DOHH2 (cell line): ENCODE data around the gene CAPN14.
A peak's percentile ranks its signal among the peaks of the same experiment; 100 is the strongest.

Experiments
- H3F3A ChIP-seq: fragments of 200-600 bp; sonication (generic), shearing (Covaris generic); 2 replicates; pipeline ENCODE4 v1.6.0; 2016; ENCODE audit warnings: antibody characterized with exemption, mild to moderate bottlenecking; ENCODE audit not compliant: control insufficient read depth, insufficient read depth
- H3K27ac ChIP-seq: fragments of 200-600 bp; sonication (generic); 2 replicates; pipeline ENCODE4 v1.5.1; 2014; ENCODE audit warnings: low read depth, mild to moderate bottlenecking, low read length, moderate library complexity
- H3K27me3 ChIP-seq: fragments of 200-600 bp; sonication (generic); 2 replicates; pipeline ENCODE4 v1.6.1; 2014; ENCODE audit warnings: mild to moderate bottlenecking, low read length, mixed read lengths; ENCODE audit not compliant: control insufficient read depth
- H3K36me3 ChIP-seq: fragments of 200-600 bp; sonication (generic); 2 replicates; pipeline ENCODE4 v1.6.1; 2014; ENCODE audit warnings: mild to moderate bottlenecking, low read length, moderate library complexity, mixed read lengths; ENCODE audit not compliant: control insufficient read depth
- H3K4me1 ChIP-seq: fragments of 200-600 bp; sonication (generic); 2 replicates; pipeline ENCODE4 v1.6.1; 2014; ENCODE audit warnings: mild to moderate bottlenecking, low read length, mixed read lengths; ENCODE audit not compliant: control insufficient read depth
- H3K4me2 ChIP-seq: fragments of 200-600 bp; sonication (generic); 2 replicates; pipeline ENCODE4 v1.6.0; 2014; ENCODE audit warnings: mild to moderate bottlenecking, low read length, moderate library complexity
- H3K4me3 ChIP-seq: fragments of 200-600 bp; sonication (generic); 2 replicates; pipeline ENCODE4 v1.5.1; 2014; ENCODE audit warnings: mild to moderate bottlenecking, low read length, mixed read lengths
- H3K79me2 ChIP-seq: fragments of 200-600 bp; sonication (generic); 2 replicates; pipeline ENCODE4 v1.6.1; 2014; ENCODE audit warnings: mild to moderate bottlenecking, low read length, mixed read lengths; ENCODE audit not compliant: control insufficient read depth
- H3K9me2 ChIP-seq: fragments of 200-600 bp; sonication (generic); replicated peaks from 2 replicates; pipeline ENCODE4 v1.6.1; 2014; ENCODE audit warnings: mild to moderate bottlenecking, low read length, mixed read lengths; ENCODE audit not compliant: control insufficient read depth
- H3K9me3 ChIP-seq: fragments of 200-600 bp; sonication (generic); 2 replicates; pipeline ENCODE4 v1.6.1; 2014; ENCODE audit warnings: antibody characterized with exemption, low read length, mixed read lengths; ENCODE audit not compliant: control insufficient read depth, insufficient read depth
- H4K20me1 ChIP-seq: fragments of 200-600 bp; sonication (generic); 2 replicates; pipeline ENCODE4 v1.6.0; 2014; ENCODE audit warnings: low read depth, mild to moderate bottlenecking, antibody characterized with exemption, low read length, moderate library complexity; ENCODE audit not compliant: control insufficient read depth, insufficient read depth
- EZH2phosphoT487 ChIP-seq: fragments of 200-600 bp; sonication (generic); IDR thresholded peaks from 2 replicates; pipeline ENCODE4 v1.6.1; 2017; ENCODE audit warnings: borderline replicate concordance, mild to moderate bottlenecking, antibody characterized with exemption, low read length, moderate library complexity, mixed read lengths
- TF ChIP-seq, protein P1 (sequence below): fragments of 200-600 bp; sonication (generic); IDR thresholded peaks from one replicate; pipeline ENCODE4 v1.5.1; 2014; ENCODE audit warnings: antibody characterized with exemption, mild to moderate bottlenecking, low read depth, low read length; ENCODE audit not compliant: poor library complexity, severe bottlenecking

CAPN14 gene

DNA sequence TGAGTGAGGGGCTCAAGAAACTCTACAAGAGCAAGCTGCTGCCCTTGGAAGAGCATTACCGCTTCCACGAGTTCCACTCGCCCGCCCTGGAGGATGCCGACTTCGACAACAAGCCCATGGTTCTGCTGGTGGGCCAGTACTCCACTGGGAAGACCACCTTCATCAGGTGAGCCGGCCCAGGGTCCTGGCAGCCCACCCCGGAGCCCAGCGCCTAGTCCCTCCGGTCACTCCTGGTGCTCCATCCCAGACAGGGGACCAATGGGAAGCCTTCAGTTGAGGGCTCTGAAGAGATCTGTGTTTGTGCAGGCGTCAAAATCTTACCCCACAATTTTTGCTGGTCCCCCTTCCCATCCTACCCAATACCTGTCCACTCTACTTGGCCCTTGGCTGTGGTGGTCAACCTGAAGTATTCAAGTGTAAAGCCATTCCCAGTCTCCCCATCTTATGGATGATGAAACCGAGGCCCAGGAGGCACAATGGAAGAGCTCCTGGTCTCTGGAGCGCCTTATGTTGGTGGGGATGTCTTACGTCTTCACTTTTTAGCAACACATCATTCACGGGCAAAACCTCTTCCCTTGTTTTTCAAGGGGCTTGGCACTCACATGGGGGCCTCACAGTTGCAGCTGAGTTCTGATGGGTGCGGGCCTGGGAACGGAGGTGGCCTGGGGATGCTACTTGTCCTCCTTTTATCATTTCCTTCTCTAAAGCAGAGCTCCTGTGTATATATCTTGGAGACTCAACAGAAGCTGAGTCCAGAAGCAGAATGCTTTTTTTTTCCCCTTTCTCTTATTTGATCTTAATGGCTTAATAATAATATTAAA lies 17.6 kb upstream of the CAPN14 start:
- TF ChIP-seq, protein P1, sequence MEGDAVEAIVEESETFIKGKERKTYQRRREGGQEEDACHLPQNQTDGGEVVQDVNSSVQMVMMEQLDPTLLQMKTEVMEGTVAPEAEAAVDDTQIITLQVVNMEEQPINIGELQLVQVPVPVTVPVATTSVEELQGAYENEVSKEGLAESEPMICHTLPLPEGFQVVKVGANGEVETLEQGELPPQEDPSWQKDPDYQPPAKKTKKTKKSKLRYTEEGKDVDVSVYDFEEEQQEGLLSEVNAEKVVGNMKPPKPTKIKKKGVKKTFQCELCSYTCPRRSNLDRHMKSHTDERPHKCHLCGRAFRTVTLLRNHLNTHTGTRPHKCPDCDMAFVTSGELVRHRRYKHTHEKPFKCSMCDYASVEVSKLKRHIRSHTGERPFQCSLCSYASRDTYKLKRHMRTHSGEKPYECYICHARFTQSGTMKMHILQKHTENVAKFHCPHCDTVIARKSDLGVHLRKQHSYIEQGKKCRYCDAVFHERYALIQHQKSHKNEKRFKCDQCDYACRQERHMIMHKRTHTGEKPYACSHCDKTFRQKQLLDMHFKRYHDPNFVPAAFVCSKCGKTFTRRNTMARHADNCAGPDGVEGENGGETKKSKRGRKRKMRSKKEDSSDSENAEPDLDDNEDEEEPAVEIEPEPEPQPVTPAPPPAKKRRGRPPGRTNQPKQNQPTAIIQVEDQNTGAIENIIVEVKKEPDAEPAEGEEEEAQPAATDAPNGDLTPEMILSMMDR: no peak
- TF ChIP-seq EZH2phosphoT487: no peak
- H3K27me3 ChIP-seq: peaks cover 28% of the 10 kb centered on the region
- no peaks in the 10 kb centered on the region for H3K36me3 ChIP-seq
- H3K4me3 ChIP-seq: no peak overlapping the region
- no peaks in the 10 kb centered on the region for H3K9me3 ChIP-seq
- no peaks in the 10 kb centered on the region for H3K9me2 ChIP-seq
- H3F3A ChIP-seq: 0 out of 2 replicates have a peak, but pooled peaks cover 2% of the 10 kb centered on the region
- H3K4me1 ChIP-seq: peaks cover 13% of the 10 kb centered on the region
- no peak overlapping the region for H3K27ac ChIP-seq
- no peaks in the 10 kb centered on the region for H3K79me2 ChIP-seq
- no peak overlapping the region for H3K4me2 ChIP-seq
- no peaks in the 10 kb centered on the region for H4K20me1 ChIP-seq

DNA sequence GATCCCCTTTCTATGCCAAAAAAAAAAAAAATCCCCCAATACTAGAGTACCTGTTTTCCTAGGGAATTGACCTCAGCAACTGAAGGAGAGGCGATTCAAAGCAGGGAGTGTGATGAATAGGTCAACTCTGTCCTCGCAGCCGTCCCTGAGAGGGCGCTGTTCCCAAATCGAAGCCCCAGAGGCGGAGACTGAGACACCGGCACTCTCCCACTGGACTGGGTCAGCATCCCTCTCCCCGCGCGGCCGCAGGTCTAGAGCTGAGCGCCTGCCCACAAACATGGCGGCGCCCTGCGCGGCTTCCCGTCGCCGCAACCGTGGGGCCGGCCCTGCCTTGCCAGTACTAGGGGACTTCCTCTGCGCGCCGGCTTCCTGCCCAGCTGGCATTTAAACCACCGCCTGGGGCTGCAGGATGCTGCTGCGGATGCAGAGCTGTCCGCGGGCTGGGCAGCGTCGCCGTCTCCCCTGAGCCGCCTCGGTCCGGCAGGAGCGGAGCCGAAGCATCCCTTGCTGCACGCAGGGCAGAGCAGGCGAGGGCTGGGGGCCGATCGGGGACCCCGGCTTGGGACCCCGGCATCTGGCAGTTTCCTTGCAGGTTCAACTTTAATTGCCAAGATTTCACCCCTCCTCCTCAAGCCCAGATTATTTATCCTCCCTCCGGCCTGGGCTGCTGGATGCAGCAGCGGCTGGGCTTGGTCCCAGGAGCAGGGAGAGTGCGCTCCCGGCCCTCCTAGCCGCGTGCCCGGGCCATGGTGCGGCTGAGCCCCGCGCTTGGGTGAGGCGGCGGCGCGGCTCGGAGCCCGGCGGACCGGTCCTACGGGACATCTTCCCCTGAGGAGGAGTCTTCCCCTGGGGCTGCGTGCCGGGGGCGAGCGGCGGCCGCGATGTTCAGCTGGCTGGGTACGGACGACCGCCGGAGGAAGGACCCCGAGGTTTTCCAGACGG lies 16.7 kb upstream of the CAPN14 start, which contains the start of gene EHD3:
Gene EHD3 (plus strand): TSS at position 412 of the 942 bp plus-strand sequence. CDS start 470 bp downstream, at position 882.
- no peak; the same call in 1 of the 2 replicates for TF ChIP-seq EZH2phosphoT487
- TF ChIP-seq, protein P1: peak; percentile 20
- peak within 1 kb of the TSS; percentile 69 for H3K4me3 ChIP-seq

DNA sequence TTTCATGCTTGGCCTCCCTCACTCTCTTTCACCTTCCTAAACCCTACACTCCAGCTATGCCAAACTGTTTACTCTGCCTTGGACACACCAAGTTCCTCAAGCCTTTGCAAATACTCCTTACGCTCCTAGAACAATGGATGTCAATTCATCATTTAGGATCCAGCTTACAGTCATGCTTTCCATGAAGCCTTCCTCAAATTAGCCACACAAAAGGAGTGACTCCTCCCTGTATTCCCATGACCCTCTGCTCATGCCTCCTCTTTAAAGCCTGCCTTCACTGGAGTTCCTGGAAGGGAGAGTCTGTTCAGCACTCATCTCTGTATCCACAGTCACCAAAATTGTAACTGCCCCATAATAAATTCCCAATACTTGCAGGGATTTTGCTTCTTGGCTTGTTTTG lies 15.9 kb upstream of the CAPN14 start:
- H3K27me3 ChIP-seq: peaks cover 31% of the 10 kb centered on the region
- TF ChIP-seq, protein P1: no peak
- TF ChIP-seq EZH2phosphoT487: no peak
- no peaks in the 10 kb centered on the region for H4K20me1 ChIP-seq
- no peaks in the 10 kb centered on the region for H3K9me3 ChIP-seq
- H3K4me1 ChIP-seq: peaks cover 13% of the 10 kb centered on the region
- H3K4me3 ChIP-seq: peak overlapping the region; percentile 69
- no peaks in the 10 kb centered on the region for H3K36me3 ChIP-seq
- no peaks in the 10 kb centered on the region for H3K79me2 ChIP-seq
- H3F3A ChIP-seq: 0 out of 2 replicates have a peak, but pooled peaks cover 2% of the 10 kb centered on the region
- H3K9me2 ChIP-seq: no peaks in the 10 kb centered on the region
- H3K4me2 ChIP-seq: peak overlapping the region; percentile 79
- no peak overlapping the region for H3K27ac ChIP-seq

More for the DNA sequence above, 16.7 kb upstream of the CAPN14 start, which contains the start of gene EHD3:
- Histone ChIP-seq H3K9me2 (no peaks in the 10 kb centered on the region), H3K4me2 (peak within 1 kb of the TSS; percentile 79), H3K79me2 (no peaks in the 10 kb centered on the region), H3K9me3 (no peaks in the 10 kb centered on the region), H3F3A (0 out of 2 replicates have a peak, but pooled peaks cover 2% of the 10 kb centered on the region), H3K27me3 (peaks cover 31% of the 10 kb centered on the region), H3K4me1 (peaks cover 13% of the 10 kb centered on the region), H4K20me1 (no peaks in the 10 kb centered on the region), H3K27ac (no peak within 1 kb of the TSS), H3K36me3 (no peaks in the 10 kb centered on the region)
